ENCODE measurements around the gene MMP24. TPM values are rescaled to one million over a fixed set of nuclear protein-coding genes. Genes with fewer than 3 reads are reported as not detected.

The MMP24 gene
- total and polyA plus RNA-seq, 2 of the 13 experiments (the other 11 are each of a cell fraction or from before 2014, with no cell fraction given), result 0.29 to 0.35 TPM

- TF ChIP-seq TRIM22 (IDR thresholded peaks at IDR 0.05), result no peak
- TF ChIP-seq ZBTB4 (CRISPR knock-in tag; IDR thresholded peaks at IDR 0.05; ENCODE audit: borderline replicate concordance), result no peak
- TF ChIP-seq NCOA5 (CRISPR knock-in tag; IDR thresholded peaks at IDR 0.05), result no peak
- TF ChIP-seq ZNF282 (IDR thresholded peaks at IDR 0.05; ENCODE audit: partially characterized antibody), result no peak
- TF ChIP-seq ZNF138 (CRISPR knock-in tag; IDR thresholded peaks at IDR 0.05; ENCODE audit: low read depth), result 0 out of 2 replicates have a peak, but pooled peaks have one; percentile 72
- TF ChIP-seq ZNF33B (CRISPR knock-in tag; IDR thresholded peaks at IDR 0.05), result no peak
- no peak for TF ChIP-seq ZC3H4 (CRISPR knock-in tag; IDR thresholded peaks at IDR 0.05; ENCODE audit: borderline replicate concordance)
- no peak; the same call in none of the 2 replicates for TF ChIP-seq ZNF616 (CRISPR knock-in tag; IDR thresholded peaks at IDR 0.05; ENCODE audit: low read depth)
- TF ChIP-seq ZNF101 (CRISPR knock-in tag; IDR thresholded peaks at IDR 0.05; ENCODE audit: borderline replicate concordance, low read depth), result 0 out of 2 replicates have a peak, but pooled peaks have one; percentile 8
- TF ChIP-seq SKIL (CRISPR knock-in tag; IDR thresholded peaks at IDR 0.05; ENCODE audit: borderline replicate concordance), result no peak
- TF ChIP-seq PAWR (CRISPR knock-in tag; IDR thresholded peaks at IDR 0.05; ENCODE audit: borderline replicate concordance), result no peak
- TF ChIP-seq GZF1 (CRISPR knock-in tag; IDR thresholded peaks at IDR 0.05), result no peak
- no peak for TF ChIP-seq ZNF407 (CRISPR knock-in tag; IDR thresholded peaks at IDR 0.05; ENCODE audit: not compliant biosample characterization)
These were observed 57.2 kb downstream of the MMP24 start (continued) for GRCh38 chr20:35283441-35284266.

All from HepG2 (cell line).